Activated T-helper 2 cell treated with anti-CD3 and anti-CD28 coated beads, Interferon-gamma antibody, Interleukin-2, Interleukin-4, amounts not matched to agents 10 μg/mL and 5 μg/mL and 100 μg/mL, durations not matched to agents 14 hours and 24 hours and 36 hours (primary cell): ENCODE data around the gene MED27. TPM values are rescaled to one million over a fixed set of nuclear protein-coding genes. Genes with fewer than 3 reads are reported as not detected.

ENCODE experiments used
- DNase-seq: peaks from one replicate; pipeline ENCODE4 v3.0.0; 2021; ENCODE audit warnings: low spot score
- H3K27ac Mint-ChIP-seq: one replicate; pipeline ENCODE4 v1.8.0; 2021; ENCODE audit warnings: mixed read lengths
- H3K27me3 Mint-ChIP-seq: one replicate; pipeline ENCODE4 v1.8.0; 2021; ENCODE audit warnings: low read depth, mixed read lengths
- H3K36me3 Mint-ChIP-seq: one replicate; pipeline ENCODE4 v1.8.0; 2021; ENCODE audit warnings: low read depth, mixed read lengths
- H3K4me1 Mint-ChIP-seq: one replicate; pipeline ENCODE4 v1.8.0; 2021; ENCODE audit warnings: low read depth, mixed read lengths
- H3K4me3 Mint-ChIP-seq: one replicate; pipeline ENCODE4 v1.8.0; 2021; ENCODE audit warnings: low read depth, mild to moderate bottlenecking, moderate library complexity, mixed read lengths
- H3K9me3 Mint-ChIP-seq: one replicate; pipeline ENCODE4 v1.8.0; 2021; ENCODE audit warnings: mixed read lengths
- intact Hi-C: fragments of 100-400 bp; cut with micrococcal nuclease; formaldehyde crosslinking; loops from one replicate; pipeline ENCODE4 v1.15.1; 2023
- total RNA-seq: library from RNA; stranded (reverse); gene quantifications from 2 replicates; pipeline ENCODE4 v1.2.3, GENCODE V29; 2022

The MED27 gene
- total RNA-seq, 1 donor from 2014 or later = 37.2 TPM

DNA sequence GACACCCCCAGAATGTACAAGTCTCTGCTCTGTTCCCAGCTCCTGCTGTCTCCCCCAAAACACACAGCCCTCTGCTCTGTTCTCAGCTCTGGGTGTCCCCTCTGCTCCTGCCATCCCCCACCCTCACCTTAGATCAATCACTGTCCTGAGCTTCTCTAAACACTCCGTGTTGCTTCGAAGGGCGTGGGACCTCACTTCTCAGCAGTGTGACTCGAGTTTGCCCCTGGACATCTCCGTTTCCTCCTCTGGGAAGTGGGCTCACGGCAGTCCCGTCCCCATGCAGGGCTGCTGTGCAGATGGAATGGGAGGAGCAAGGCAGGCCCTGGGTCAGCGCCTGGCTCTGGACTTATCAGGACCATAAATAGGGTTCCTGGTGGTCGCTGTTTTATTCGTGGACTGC, 241.8 kb downstream of the MED27 start:
- Mint-ChIP-seq H3K36me3 (peaks cover 7% of the 10 kb centered on the region), H3K27ac (peak overlapping the region; percentile 38), H3K27me3 (peaks cover 2% of the 10 kb centered on the region), H3K9me3 (peaks cover 20% of the 10 kb centered on the region), H3K4me1 (peaks cover 17% of the 10 kb centered on the region), H3K4me3 (no peak overlapping the region)
- no peak for DNase-seq
- intact Hi-C loops = loop anchor here (2.0 to 10.0 kb wide), 2 partner anchors 57 to 407 kb away; no protein-coding TSS in a partner anchor

GRCh38 chr9:131837316-131837715, 242.4 kb downstream of the MED27 start:
- DNase-seq = no peak
- Mint-ChIP-seq H3K4me1 (peaks cover 21% of the 10 kb centered on the region), H3K36me3 (peaks cover 7% of the 10 kb centered on the region), H3K9me3 (peaks cover 20% of the 10 kb centered on the region), H3K27me3 (peaks cover 2% of the 10 kb centered on the region), H3K4me3 (no peak overlapping the region), H3K27ac (no peak overlapping the region)
- intact Hi-C loops = loop anchor here (10.0 kb wide), 1 partner anchor 407 kb away; no protein-coding TSS in a partner anchor

GRCh38 chr9:131836607-131837315, 242.9 kb downstream of the MED27 start:
- Mint-ChIP-seq H3K27me3 (peaks cover 2% of the 10 kb centered on the region), H3K27ac (peak overlapping the region; percentile 38), H3K4me1 (peaks cover 22% of the 10 kb centered on the region), H3K36me3 (peaks cover 7% of the 10 kb centered on the region), H3K4me3 (no peak overlapping the region), H3K9me3 (peaks cover 20% of the 10 kb centered on the region)
- no peak for DNase-seq
- intact Hi-C loops = loop anchor here (10.0 kb wide), 1 partner anchor 408 kb away; no protein-coding TSS in a partner anchor

DNA sequence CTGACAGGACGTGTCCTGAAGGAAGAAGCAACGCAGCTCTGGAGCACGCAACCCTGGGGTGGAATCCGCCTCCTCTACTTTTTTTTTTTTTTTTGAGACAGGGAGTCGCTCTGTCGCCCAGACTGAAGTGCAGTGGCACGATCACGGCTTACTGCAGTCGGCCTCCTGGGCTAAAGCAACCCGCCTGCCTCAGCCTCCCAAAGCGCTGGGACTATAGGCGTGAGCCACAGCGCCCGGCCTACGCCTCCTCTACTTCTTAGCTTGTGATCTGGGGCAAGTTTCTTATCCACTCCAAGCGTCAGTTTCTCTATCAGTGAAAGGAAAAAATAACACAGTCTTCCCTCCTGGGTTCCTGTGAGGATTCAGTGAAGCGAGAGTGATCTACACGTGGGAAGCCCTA, 243.6 kb downstream of the MED27 start:
- DNase-seq = no peak
- Mint-ChIP-seq H3K27ac (no peak overlapping the region), H3K4me1 (peaks cover 22% of the 10 kb centered on the region), H3K9me3 (peaks cover 20% of the 10 kb centered on the region), H3K27me3 (peaks cover 2% of the 10 kb centered on the region), H3K36me3 (peaks cover 7% of the 10 kb centered on the region), H3K4me3 (no peak overlapping the region)
- intact Hi-C loops = loop anchor here (10.0 kb wide), 1 partner anchor 409 kb away; no protein-coding TSS in a partner anchor

DNA sequence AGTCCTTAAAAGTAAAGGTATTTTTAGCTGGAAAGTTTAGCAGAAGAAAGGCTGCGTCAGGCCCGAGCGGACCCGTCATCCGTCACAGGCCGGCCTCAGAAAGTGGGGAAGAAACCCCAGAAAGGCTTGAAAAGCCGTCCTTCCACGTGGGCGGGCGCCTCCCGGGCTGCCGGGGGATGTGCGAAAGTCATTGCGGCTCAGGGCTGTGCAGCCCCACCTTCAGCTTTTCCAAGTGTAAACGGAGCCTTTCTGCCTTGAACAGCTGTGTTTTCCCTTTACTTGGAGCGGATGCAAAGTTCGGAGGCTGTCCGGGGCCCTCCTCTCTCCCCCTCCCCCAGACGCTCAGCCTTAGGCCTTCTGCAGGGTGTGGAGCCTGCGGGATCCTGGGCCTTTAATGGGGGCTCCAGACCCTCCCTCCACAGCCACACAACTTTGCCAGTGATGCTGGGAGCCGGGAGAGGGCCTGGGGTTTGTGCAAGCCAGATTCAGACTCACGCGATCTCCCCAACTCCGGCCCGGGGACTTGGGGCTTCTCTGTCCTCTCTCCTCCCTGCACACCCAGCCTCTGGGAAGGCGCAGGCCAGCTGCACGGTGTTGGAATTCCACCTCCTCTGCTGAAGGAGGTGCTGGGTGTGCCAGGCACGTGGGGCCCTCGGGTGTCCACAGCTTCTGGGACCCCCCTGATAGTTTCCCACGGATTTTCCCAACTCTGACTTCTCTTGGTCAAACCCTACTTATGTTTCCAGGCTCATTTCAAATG, 244.3 kb downstream of the MED27 start:
- H3K4me1 Mint-ChIP-seq = peaks cover 18% of the 10 kb centered on the region
- DNase-seq = no peak
- no peak overlapping the region for H3K27ac Mint-ChIP-seq
- peaks cover 2% of the 10 kb centered on the region for H3K27me3 Mint-ChIP-seq
- peaks cover 20% of the 10 kb centered on the region for H3K9me3 Mint-ChIP-seq
- no peak overlapping the region for H3K4me3 Mint-ChIP-seq
- intact Hi-C loops = loop anchor here (10.0 kb wide), 1 partner anchor 409 kb away; no protein-coding TSS in a partner anchor
- H3K36me3 Mint-ChIP-seq = peaks cover 7% of the 10 kb centered on the region

DNA sequence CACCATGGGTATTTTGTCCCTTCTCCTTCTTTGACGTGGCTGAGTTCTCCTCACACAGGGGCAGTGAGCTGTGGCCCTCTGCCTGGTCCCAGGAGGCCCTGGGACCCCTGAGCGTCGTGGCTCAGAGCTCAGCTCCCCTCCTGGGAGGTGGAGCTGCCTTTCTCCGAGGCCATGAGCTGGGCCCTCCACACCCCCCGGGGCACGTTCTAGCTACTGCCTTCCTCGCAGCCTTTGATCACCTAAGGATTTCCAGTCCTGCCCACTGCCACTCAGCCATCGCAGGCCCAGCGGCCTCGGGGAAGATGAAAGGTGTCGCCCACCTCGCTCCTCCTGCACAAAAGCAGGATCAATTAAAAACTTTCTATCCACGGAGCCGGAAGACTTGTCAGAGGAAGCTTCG, 244.9 kb downstream of the MED27 start:
- intact Hi-C loops = loop anchor here (10.0 kb wide), 1 partner anchor 410 kb away; no protein-coding TSS in a partner anchor
- peaks cover 14% of the 10 kb centered on the region for H3K4me1 Mint-ChIP-seq
- peaks cover 2% of the 10 kb centered on the region for H3K27me3 Mint-ChIP-seq
- peaks cover 7% of the 10 kb centered on the region for H3K36me3 Mint-ChIP-seq
- H3K4me3 Mint-ChIP-seq = no peak overlapping the region
- H3K9me3 Mint-ChIP-seq = peaks cover 20% of the 10 kb centered on the region
- DNase-seq = no peak
- H3K27ac Mint-ChIP-seq = no peak overlapping the region

GRCh38 chr9:131833906-131834305, 245.8 kb downstream of the MED27 start:
- Mint-ChIP-seq H3K27ac (no peak overlapping the region), H3K36me3 (peaks cover 7% of the 10 kb centered on the region), H3K4me1 (peaks cover 10% of the 10 kb centered on the region), H3K9me3 (peaks cover 20% of the 10 kb centered on the region), H3K4me3 (no peak overlapping the region), H3K27me3 (peaks cover 4% of the 10 kb centered on the region)
- no peak for DNase-seq
- intact Hi-C loops = loop anchor here (10.0 kb wide), 1 partner anchor 411 kb away; no protein-coding TSS in a partner anchor

- intact Hi-C loops = loop anchor here (10.0 kb wide), 1 partner anchor 412 kb away; no protein-coding TSS in a partner anchor
- peaks cover 7% of the 10 kb centered on the region for H3K36me3 Mint-ChIP-seq
- peaks cover 10% of the 10 kb centered on the region for H3K4me1 Mint-ChIP-seq
- peaks cover 4% of the 10 kb centered on the region for H3K27me3 Mint-ChIP-seq
- peak overlapping the region; percentile 7 for H3K27ac Mint-ChIP-seq
- DNase-seq = no peak
- H3K4me3 Mint-ChIP-seq = no peak overlapping the region
- peaks cover 20% of the 10 kb centered on the region for H3K9me3 Mint-ChIP-seq
Observed at GRCh38 chr9:131833083-131833482, 246.6 kb downstream of the MED27 start.

DNA sequence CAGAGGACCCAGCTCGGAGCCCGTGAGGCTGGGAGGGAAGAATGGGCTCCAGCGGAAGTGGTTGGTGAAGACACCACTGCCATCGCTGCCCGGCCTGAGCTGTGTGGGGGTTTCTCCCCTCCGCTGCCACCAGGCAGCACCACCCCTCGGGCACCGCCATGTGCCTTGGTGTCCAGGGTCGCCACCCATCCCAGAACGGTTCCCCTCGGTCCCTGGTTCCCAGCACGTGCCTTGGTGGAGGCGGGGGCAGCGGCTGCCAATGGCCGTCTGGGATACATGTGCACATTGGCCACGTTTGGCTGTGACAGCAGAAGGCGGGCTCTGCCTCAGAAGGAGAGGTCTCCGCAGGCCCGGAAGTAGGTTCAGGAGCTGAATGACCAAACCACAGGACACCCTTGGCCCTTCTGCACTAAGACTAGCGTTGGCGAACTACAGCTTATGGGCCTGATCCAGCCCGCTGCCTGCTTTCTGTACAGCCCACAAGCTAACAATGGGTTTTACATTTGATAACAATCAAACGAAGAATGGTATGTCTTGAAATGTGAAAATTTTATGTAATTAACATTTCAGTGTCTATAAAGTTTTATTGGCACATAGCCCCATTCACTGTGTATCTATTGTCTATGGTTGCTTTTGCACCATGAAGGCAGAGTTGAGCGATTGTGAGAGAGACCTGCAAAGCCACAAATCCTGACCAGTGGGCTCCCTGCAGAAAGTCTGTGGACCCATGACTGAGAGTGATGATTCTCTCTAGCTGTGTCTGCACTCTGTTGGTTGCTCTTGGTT, 248.1 kb downstream of the MED27 start:
- Mint-ChIP-seq H3K9me3 (peaks cover 20% of the 10 kb centered on the region), H3K27me3 (peaks cover 3% of the 10 kb centered on the region), H3K4me1 (peaks cover 10% of the 10 kb centered on the region), H3K4me3 (no peak overlapping the region), H3K27ac (no peak overlapping the region), H3K36me3 (peaks cover 7% of the 10 kb centered on the region)
- intact Hi-C loops = loop anchor here (10.0 kb wide), 1 partner anchor 413 kb away; no protein-coding TSS in a partner anchor
- DNase-seq = no peak

GRCh38 chr9:131827821-131828369, 251.8 kb downstream of the MED27 start:
- intact Hi-C loops = no loop called here

GRCh38 chr9:131826966-131827525, 252.6 kb downstream of the MED27 start:
- no peak overlapping the region for H3K4me3 Mint-ChIP-seq
- no peak overlapping the region for H3K27ac Mint-ChIP-seq
- no peaks in the 10 kb centered on the region for H3K36me3 Mint-ChIP-seq
- no peak for DNase-seq
- H3K4me1 Mint-ChIP-seq = no peaks in the 10 kb centered on the region
- peaks cover 4% of the 10 kb centered on the region for H3K27me3 Mint-ChIP-seq
- no peaks in the 10 kb centered on the region for H3K9me3 Mint-ChIP-seq
- intact Hi-C loops = no loop called here

More at GRCh38 chr9:131827821-131828369, 251.8 kb downstream of the MED27 start:
- peaks cover 6% of the 10 kb centered on the region for H3K4me1 Mint-ChIP-seq
- H3K9me3 Mint-ChIP-seq = no peaks in the 10 kb centered on the region
- no peak for DNase-seq
- H3K27ac Mint-ChIP-seq = no peak overlapping the region
- no peak overlapping the region for H3K4me3 Mint-ChIP-seq
- peaks cover 4% of the 10 kb centered on the region for H3K27me3 Mint-ChIP-seq
- no peaks in the 10 kb centered on the region for H3K36me3 Mint-ChIP-seq

GRCh38 chr9:131826053-131826452, 253.6 kb downstream of the MED27 start:
- Mint-ChIP-seq H3K27me3 (peaks cover 8% of the 10 kb centered on the region), H3K36me3 (no peaks in the 10 kb centered on the region), H3K4me1 (no peaks in the 10 kb centered on the region), H3K27ac (no peak overlapping the region), H3K9me3 (no peaks in the 10 kb centered on the region), H3K4me3 (no peak overlapping the region)
- intact Hi-C loops = no loop called here
- no peak for DNase-seq
